ENCODE measurements around the gene FRMD4A. TPM values are rescaled to one million over a fixed set of nuclear protein-coding genes. Genes with fewer than 3 reads are reported as not detected.

The FRMD4A gene
- total RNA-seq, 1 experiment from 2014 or later = 19.6 TPM

- WGBS (ENCODE audit: extremely low coverage, insufficient read length, low lambda C conversion rate) = no CpG with 5 or more reads among the region's 4 CpGs
- Histone ChIP-seq H2AFZ (ENCODE audit: low read length) (no peak overlapping the region), H3K9me3 (ENCODE audit: control insufficient read depth, low read depth, low read length) (no peaks in the 10 kb centered on the region), H3K23ac (ENCODE audit: insufficient read length, low read depth, low read length) (no peak overlapping the region), H3K4ac (ENCODE audit: low read depth, low read length) (no peak overlapping the region), H4K91ac (ENCODE audit: insufficient read length, low read depth, low read length) (no peak overlapping the region), H3K27me3 (ENCODE audit: insufficient read depth, low read length) (no peaks in the 10 kb centered on the region), H3K9ac (ENCODE audit: extremely low read depth, insufficient read length, low read length) (no peak overlapping the region), H4K5ac (ENCODE audit: insufficient read length, low read depth, low read length) (no peak overlapping the region), H2BK12ac (ENCODE audit: insufficient read length, low read depth, low read length) (no peak overlapping the region), H3K23me2 (ENCODE audit: insufficient read length, low read depth, low read length, poor library complexity, severe bottlenecking) (no peaks in the 10 kb centered on the region), H3K4me2 (ENCODE audit: insufficient read depth, insufficient read length, low read length) (no peak overlapping the region), H3K18ac (ENCODE audit: insufficient read length, low read depth, low read length) (no peak overlapping the region), H4K8ac (replicated peaks; ENCODE audit: insufficient read length, low read depth, low read length) (no peak overlapping the region), H3K27ac (ENCODE audit: insufficient read length, low read depth, low read length) (no peak overlapping the region), H3K14ac (ENCODE audit: insufficient read depth, low read length) (no peak overlapping the region), H2BK20ac (ENCODE audit: low read depth, low read length, poor library complexity, severe bottlenecking) (no peak overlapping the region), H3K79me2 (ENCODE audit: insufficient read depth, low read length) (no peaks in the 10 kb centered on the region), H3K79me1 (ENCODE audit: insufficient read depth, low read depth, low read length, poor library complexity, severe bottlenecking) (no peaks in the 10 kb centered on the region), H3K56ac (ENCODE audit: insufficient read length, low read depth, low read length) (no peak overlapping the region), H4K20me1 (ENCODE audit: control insufficient read depth, insufficient read depth, insufficient read length) (no peaks in the 10 kb centered on the region), H2BK120ac (ENCODE audit: low read depth, low read length, poor library complexity, severe bottlenecking) (no peak overlapping the region), H2AK5ac (ENCODE audit: insufficient read length, low read length) (no peak overlapping the region), H3T11ph (ENCODE audit: low read length) (no peak overlapping the region), H2BK15ac (ENCODE audit: low read depth, low read length) (no peak overlapping the region), H3K4me1 (ENCODE audit: insufficient read depth, low read length) (no peaks in the 10 kb centered on the region), H2BK5ac (ENCODE audit: insufficient read length, low read length) (no peak overlapping the region)
- peaks cover 16 to 19% of the 10 kb centered on the region in 2 experiments for H3K4me1 Mint-ChIP-seq
- DNase-seq = no peak
- no peak for TF ChIP-seq CTCF (conservative IDR thresholded peaks at IDR 0.05)
- no peak overlapping the region for H3K4me3 Mint-ChIP-seq
- H3K36me3 Mint-ChIP-seq (ENCODE audit: insufficient read depth in 1 of 3, low read depth in 3 of 3) = no peaks in the 10 kb centered on the region; a peak in 1 of 7 replicates
- H3K27me3 Mint-ChIP-seq (ENCODE audit: low read depth) = peaks cover 2% of the 10 kb centered on the region; the same call in 1 of the 2 replicates
- no peak overlapping the region; a peak in 1 of 7 replicates for H3K27ac Mint-ChIP-seq
- H3K9me3 Mint-ChIP-seq = no peaks in the 10 kb centered on the region
These were observed 125.5 kb downstream of the FRMD4A start for GRCh38 chr10:14205233-14205632.

Data from H9 (cell line).